GM13977 (cell line): ENCODE measurements around the gene KCNMA1.

ENCODE experiments used
- DNase-seq: peaks from one replicate; pipeline ENCODE4 v3.0.0; 2012; ENCODE audit warnings: low spot score
- in situ Hi-C: fragments of 300-500 bp; cut with MboI; formaldehyde crosslinking; loops from one replicate; pipeline ENCODE4 v1.12.0; 2022; ENCODE audit warnings: low sequenced_read_pairs, low pct_unique_long_range_greater_than_20kb, mixed read lengths, inconsistent platforms; ENCODE audit not compliant: unreplicated experiment
- TF ChIP-seq, protein P1 (sequence below): IDR thresholded peaks from 2 replicates; pipeline ENCODE4 v1.5.1; 2012; ENCODE audit warnings: mild to moderate bottlenecking, control low read depth; ENCODE audit not compliant: insufficient read depth; ENCODE audit errors: extremely low read depth, missing control alignments

KCNMA1 gene

GRCh38 chr10:77419979-77420378, 217.6 kb downstream of the KCNMA1 start:
- in situ Hi-C loops: loop anchor here (25.0 kb wide), 1 partner anchor 217 kb away; the partner anchor contains the start of gene KCNMA1
- no peak for DNase-seq
- TF ChIP-seq, protein P1, sequence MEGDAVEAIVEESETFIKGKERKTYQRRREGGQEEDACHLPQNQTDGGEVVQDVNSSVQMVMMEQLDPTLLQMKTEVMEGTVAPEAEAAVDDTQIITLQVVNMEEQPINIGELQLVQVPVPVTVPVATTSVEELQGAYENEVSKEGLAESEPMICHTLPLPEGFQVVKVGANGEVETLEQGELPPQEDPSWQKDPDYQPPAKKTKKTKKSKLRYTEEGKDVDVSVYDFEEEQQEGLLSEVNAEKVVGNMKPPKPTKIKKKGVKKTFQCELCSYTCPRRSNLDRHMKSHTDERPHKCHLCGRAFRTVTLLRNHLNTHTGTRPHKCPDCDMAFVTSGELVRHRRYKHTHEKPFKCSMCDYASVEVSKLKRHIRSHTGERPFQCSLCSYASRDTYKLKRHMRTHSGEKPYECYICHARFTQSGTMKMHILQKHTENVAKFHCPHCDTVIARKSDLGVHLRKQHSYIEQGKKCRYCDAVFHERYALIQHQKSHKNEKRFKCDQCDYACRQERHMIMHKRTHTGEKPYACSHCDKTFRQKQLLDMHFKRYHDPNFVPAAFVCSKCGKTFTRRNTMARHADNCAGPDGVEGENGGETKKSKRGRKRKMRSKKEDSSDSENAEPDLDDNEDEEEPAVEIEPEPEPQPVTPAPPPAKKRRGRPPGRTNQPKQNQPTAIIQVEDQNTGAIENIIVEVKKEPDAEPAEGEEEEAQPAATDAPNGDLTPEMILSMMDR: no peak

- DNase-seq: no peak
- TF ChIP-seq, protein P1: no peak
- in situ Hi-C loops: loop anchor here (25.0 kb wide), 1 partner anchor 218 kb away; the partner anchor contains the start of gene KCNMA1
Observed at GRCh38 chr10:77419056-77419455, 218.6 kb downstream of the KCNMA1 start.

GRCh38 chr10:77417806-77418640, 219.6 kb downstream of the KCNMA1 start:
- no peak for DNase-seq
- TF ChIP-seq, protein P1: no peak
- in situ Hi-C loops: loop anchor here (25.0 kb wide), 1 partner anchor 219 kb away; the partner anchor contains the start of gene KCNMA1

DNA sequence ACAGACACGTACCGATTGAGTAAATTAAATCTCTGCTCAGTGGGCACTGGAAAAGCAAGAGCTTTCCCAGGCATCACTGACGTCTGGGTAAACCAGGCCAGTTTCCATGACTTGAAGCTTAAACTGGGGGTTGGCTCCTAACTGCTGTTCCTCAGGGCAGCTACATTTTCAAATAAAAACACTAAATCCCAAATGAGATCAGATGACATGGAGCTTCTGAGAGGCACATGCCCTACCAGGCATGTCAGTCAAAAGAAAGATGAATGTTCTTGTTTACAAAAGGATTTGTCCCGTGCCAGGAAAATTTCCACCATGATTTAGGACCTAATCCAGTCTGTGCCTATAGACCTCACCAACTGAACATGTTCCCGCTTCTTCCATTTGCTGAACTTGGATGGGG, 220.2 kb downstream of the KCNMA1 start:
- in situ Hi-C loops: loop anchor here (25.0 kb wide), 1 partner anchor 220 kb away; the partner anchor contains the start of gene KCNMA1
- TF ChIP-seq, protein P1: no peak
- no peak for DNase-seq

GRCh38 chr10:77416311-77417135, 221.1 kb downstream of the KCNMA1 start:
- TF ChIP-seq, protein P1: no peak
- in situ Hi-C loops: loop anchor here (25.0 kb wide), 1 partner anchor 221 kb away; the partner anchor contains the start of gene KCNMA1
- DNase-seq: no peak

DNA sequence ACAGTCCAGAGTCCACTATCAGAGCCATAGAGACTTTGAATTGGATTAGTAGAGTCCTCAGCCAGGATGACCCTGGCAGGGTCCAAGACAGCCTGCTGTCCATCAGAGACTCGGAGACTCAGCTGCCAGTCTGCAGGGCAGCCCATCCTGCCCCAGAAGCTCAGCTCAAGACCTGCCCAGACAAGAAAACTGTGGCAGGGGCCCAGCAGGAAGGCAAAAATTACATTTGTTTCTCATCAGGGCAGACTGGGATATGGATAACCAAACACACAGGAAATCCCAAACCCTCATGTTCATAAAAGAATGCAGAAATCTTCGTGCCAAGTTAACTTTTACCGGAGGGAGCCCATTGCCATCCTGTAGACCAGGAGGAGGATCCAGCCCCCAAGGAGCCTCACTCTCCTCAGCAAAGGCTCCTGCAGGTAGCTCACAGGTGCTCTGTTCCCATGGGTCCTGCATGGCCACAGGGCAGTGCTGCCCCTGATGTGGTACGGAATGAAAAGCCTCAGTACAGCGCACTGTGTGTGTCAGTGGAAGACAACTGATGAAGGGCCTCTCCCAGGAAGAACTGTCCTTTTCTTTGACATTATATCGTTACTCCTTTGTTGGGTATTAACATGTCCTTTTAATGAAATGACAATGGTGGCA, 222.2 kb downstream of the KCNMA1 start:
- no peak for DNase-seq
- TF ChIP-seq, protein P1: no peak
- in situ Hi-C loops: loop anchor here (25.0 kb wide), 1 partner anchor 222 kb away; the partner anchor contains the start of gene KCNMA1
